GM19239 (cell line): ENCODE results near the gene GSTA3.
"Not testable (repeated sequence)": the region's sequence is repeated elsewhere in the genome, so short reads cannot be mapped to it uniquely, and the experiment has no call there.

ENCODE experiments used
- DNase-seq: peaks from one replicate; pipeline ENCODE4 v3.0.0; 2011; ENCODE audit warnings: low spot score; ENCODE audit not compliant: insufficient read length
- FAIRE-seq: peaks from 2 replicates; lab custom pipeline; 2011; peaks lifted over from hg19 to GRCh38; lab: Jason Lieb, UNC

GSTA3 gene

DNA sequence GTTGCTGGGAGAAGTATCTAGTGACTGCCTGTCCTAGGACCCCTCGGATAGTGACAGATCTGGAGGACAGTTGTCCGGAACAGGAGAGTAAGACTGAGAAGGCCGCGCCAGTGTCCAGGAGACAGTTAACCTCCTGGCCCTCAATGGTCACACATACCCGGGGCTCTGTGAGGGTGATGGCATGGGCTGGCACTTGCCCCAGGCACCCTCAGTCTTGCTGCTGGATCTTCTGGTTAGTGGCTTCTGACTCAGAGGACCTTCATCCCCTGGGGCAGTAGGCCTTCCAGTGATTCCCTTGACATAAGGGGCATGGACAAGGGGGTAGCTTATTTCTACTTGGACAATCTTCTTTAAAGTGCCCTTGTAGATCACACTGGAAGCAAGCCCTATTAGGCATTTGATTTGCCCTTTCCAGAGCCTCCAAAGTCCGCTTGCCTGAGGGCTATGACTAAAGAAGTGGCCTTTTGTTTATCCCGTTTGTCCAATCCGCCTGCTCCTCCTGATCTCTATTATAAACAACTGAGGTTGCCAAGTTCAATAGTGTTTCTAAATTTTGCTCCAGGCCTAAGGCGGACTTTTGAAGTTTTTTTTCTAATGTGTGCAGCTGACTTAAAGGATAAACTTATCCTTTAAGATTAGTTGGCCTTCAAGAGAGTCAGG, 8.7 kb upstream of the GSTA3 start:
- not testable (repeated sequence) for DNase-seq, FAIRE-seq

DNA sequence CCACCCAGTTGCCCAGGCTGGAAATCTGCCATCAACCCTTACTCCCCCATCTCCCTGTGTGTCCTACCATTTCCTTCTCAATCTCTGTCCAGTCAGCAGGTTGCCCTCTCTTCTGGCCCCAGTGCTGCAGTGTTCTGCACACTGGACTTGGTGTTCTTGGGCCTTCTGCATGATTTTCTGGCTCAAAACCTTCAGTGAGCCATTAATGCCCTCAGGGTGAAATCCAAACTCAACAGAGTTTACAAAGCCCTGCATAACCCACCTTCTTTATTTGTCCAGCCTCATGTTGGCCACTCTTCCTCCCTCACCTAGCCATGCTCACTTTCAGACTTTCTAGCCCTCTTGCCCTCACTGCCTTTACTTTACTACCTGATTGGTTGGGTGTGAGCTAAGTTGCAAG, 5.0 kb upstream of the GSTA3 start:
- FAIRE-seq (no peak), DNase-seq (no peak)

DNA sequence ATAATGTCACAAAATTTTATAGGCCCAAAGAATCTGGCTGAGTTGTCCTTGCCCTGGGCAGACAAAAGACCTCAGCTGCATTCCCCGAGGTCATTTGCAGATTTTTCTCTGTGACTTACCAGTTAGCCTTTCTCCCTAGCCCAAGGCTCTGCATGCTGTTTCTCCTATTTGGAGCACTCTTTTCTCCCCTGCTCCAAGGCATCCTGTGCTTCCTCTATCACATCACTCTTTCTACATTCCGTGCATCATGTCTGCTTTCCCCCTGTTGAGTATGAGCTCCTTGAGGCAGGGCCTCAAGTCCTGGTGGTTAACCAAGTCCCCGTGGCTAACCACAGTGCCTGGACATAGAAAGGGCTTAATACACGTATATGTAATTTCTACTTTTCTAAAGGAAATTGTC, 593 bp upstream of the GSTA3 start:
- DNase-seq (no peak), FAIRE-seq (no peak)

- FAIRE-seq, result no peak
- no peak for DNase-seq
Observed at GRCh38 chr6:52909131-52909530, 367 bp downstream of the GSTA3 start.

DNA sequence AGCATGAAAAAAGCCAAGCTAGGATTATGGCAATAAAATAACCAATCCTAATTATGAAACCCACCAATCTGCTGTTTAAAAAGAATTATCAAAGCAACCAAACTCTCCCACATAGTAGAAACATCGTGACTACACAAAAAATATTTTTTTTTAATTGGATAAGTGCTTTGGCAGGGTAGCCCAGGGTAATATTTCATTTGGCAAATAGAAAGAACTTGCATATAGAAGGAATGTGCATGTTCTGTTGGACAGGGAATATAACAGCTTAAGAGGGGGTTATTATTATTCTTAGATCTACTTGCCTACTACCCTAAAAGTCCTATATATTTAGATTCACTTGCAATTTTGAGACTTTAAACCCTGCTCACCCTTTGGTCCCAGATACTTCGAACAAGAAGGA, 972 bp downstream of the GSTA3 start:
- DNase-seq (no peak), FAIRE-seq (no peak)

- DNase-seq (no peak), FAIRE-seq (no peak)
Observed at GRCh38 chr6:52904562-52905279, 4.8 kb downstream of the GSTA3 start.

DNA sequence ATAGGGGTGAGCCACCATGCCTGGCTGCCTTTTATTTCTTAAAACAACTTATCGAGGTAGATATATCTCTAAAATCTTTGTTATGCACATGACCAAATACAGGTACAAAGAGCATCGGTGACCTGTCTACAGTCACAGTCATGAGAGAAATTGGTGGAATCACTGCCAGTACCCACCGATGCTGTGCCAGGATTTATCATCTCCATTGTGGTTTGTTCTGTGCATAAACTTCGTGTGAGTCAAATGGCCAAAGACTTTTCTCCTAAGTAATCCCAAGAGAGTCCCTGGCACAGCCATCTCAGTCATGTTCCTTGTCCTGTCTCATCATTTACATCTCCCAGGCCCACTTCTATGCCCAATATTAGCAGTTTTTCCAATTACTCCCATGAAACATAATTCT, 9.0 kb downstream of the GSTA3 start:
- FAIRE-seq, result no peak
- DNase-seq, result no peak

GRCh38 chr6:52895790-52896189, 13.7 kb downstream of the GSTA3 start:
- FAIRE-seq, DNase-seq: not testable (repeated sequence)

GRCh38 chr6:52894285-52894684, 15.2 kb downstream of the GSTA3 start:
- no peak for DNase-seq
- FAIRE-seq, result no peak

GRCh38 chr6:52893803-52894202, 15.7 kb downstream of the GSTA3 start:
- FAIRE-seq, result no peak
- DNase-seq, result no peak

GRCh38 chr6:52893221-52893620, 16.3 kb downstream of the GSTA3 start:
- no peak for FAIRE-seq

GRCh38 chr6:52890018-52890417, 19.5 kb downstream of the GSTA3 start:
- no peak for FAIRE-seq

More at GRCh38 chr6:52893221-52893620, 16.3 kb downstream of the GSTA3 start:
- no peak for DNase-seq

DNA sequence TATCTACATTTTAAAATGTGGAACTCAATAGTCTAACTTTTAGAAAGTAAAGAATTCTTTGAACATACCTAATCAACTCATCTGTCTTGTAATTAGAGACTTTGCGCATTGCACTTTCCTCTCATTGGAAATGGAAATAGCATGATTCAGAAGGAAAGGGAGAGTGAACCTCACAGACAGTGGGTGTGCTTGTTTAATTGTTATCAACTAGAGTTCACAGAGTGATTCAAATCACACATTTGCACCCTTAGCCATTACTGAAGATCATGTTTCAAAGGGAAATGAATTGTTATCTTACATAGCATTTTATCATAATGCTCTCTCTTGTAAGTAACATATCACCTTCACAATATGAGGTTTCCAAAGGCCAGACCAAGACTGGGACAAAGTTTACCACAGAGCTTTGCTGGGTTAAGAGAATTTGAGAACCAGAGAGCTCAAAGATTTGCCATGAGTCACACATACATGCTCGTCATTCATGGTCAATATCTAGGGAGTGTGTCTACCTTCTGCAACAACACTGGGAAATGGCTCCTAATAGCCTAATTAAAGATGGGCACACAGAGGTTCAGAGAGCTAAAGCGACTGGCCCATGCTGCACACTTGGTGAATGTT, 21.5 kb downstream of the GSTA3 start:
- FAIRE-seq (no peak), DNase-seq (no peak)

More at GRCh38 chr6:52890018-52890417, 19.5 kb downstream of the GSTA3 start:
- DNase-seq, result no peak

DNA sequence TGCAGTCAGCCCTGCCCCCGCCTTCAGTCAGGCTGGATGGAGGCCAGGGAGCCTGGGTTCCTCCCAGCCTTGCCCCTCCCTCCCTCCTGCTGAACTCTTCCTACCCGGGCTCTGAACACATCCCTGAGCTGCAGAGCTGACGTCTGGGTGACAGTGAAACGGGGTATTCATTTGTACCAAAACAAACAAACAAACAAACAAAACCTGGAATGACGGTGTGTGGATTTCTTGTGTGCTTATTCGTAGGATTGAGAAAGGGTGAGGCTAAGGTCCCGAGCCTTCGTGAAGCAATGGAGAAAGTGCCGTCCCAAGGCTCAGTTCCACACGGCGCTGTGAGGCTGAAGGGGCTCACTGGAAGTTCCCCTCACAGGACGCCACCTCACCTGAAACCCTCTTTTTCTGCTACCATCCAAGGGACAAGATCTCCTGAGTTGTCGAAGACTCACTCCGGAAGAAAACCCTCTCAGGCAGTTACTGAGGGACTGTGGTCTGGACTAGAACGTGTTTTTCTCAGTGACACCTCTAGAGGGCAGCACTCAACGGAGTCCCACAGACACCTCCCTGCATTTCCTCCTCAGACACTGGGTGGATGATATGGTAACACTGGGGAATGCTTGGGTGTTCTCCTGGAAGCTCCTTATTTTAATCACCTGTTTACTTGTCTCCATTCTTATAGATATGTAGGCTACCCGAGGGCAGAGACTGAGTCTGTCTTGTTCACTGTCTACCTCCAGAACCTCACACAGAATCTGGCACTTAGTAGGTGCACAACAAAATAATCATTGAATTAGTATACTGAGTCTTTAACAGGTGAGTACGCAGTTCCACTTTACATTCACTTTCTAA, 27.3 kb downstream of the GSTA3 start:
- DNase-seq (peak; percentile 54), FAIRE-seq (peak; percentile 96)

DNA sequence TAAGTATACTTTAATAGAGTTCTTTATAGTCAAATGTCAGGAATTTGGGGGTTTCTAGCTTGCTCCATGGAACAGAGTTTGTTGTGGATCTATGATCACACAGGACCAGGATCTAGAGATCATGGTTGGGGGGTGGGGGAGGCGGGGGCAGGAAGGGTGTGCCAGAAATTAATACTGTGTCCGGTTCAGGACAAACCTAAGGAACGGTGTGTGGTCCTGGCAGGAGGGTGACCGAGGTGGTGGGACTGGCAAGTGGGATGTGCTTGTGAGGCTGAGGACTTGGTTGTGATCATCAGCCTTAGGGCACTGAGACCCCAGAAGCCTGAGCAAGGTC, 27.9 kb downstream of the GSTA3 start:
- no peak for DNase-seq
- FAIRE-seq, result no peak

DNA sequence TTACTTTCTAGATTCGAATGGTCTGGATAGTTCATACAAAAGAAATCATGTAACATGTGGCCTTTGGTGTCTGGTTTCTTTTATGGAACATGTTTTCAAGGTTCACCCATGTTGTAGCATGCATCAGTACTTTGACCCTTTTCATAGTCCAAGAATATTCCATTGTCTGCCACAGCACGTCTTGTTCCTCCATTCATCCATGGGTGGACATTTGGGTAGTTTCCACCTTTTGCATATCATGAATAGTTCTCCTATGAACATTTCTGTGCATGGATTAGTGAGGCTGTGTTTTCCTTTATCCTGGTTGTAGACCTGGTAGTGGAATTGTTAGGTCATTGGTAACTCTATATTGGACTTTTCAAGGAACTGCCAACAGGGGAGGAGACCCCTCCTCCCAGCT, 31.7 kb downstream of the GSTA3 start:
- DNase-seq (no peak), FAIRE-seq (no peak)

GRCh38 chr6:52877168-52877567, 32.3 kb downstream of the GSTA3 start:
- FAIRE-seq, result no peak

GRCh38 chr6:52876056-52876787, 33.3 kb downstream of the GSTA3 start:
- no peak for FAIRE-seq

More at GRCh38 chr6:52877168-52877567, 32.3 kb downstream of the GSTA3 start:
- no peak for DNase-seq

DNA sequence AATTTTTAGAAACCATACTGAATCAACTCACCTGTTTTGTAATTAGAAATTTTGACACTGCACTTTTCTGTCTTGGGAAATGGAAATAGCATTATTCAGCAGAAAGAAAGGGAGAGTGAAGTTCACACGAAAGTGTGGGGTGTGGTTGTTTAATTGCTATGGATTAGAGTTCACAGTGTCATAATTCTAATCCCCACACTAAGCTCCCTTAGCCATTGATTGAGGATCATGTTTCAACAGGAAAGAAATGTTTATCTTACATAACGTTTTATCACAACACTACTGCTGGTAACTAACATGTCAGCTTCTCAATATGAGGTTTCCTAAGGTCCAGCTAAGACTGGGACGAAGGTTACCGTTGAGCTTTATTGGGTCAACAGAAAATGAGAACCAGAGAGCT, 37.5 kb downstream of the GSTA3 start:
- no peak for DNase-seq
- no peak for FAIRE-seq

More at GRCh38 chr6:52876056-52876787, 33.3 kb downstream of the GSTA3 start:
- DNase-seq, result no peak

- FAIRE-seq (no peak), DNase-seq (no peak)
Observed at GRCh38 chr6:52871621-52872020, 37.9 kb downstream of the GSTA3 start.
